ENCODE results near the gene RTEL1. TPM values are rescaled to one million over a fixed set of nuclear protein-coding genes. Genes with fewer than 3 reads are reported as not detected.

RTEL1 gene
- total RNA-seq, 1 donor from 2014 or later, result 46.9 TPM

DNA sequence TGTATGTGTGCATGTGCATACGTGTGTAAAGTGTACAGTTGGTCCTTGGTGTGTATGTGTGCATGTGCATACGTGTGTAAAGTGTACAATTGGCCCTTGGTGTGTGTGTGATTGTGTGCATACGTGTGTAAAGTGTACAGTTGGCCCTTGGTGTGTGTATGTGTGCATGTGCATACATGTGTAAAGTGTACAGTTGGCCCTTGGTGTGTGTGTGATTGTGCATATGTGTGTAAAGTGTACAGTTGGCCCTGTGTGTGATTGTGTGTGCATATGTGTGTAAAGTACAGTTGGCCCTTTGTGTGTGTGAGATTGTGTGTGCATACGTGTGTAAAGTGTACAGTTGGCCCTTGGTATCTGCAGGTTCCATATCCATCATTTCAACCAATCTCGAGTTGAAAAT, 73.3 kb downstream of the RTEL1 start:
- no peak for DNase-seq (ENCODE audit: low spot score)
- H3K9me3 Mint-ChIP-seq, result peaks cover 4% of the 10 kb centered on the region
- H3K36me3 Mint-ChIP-seq (ENCODE audit: low read depth), result peaks cover 49% of the 10 kb centered on the region
- peaks cover 45% of the 10 kb centered on the region for H3K4me1 Mint-ChIP-seq (ENCODE audit: low read depth)
- no peak overlapping the region for H3K4me3 Mint-ChIP-seq (ENCODE audit: low read depth)
- H3K27ac Mint-ChIP-seq, result no peak overlapping the region
- no peaks in the 10 kb centered on the region for H3K27me3 Mint-ChIP-seq (ENCODE audit: low read depth)
- intact Hi-C loops (cut with micrococcal nuclease), result loop anchor here (5.0 to 10.0 kb wide), 2 partner anchors 94 to 133 kb away; partner anchors contain the start of genes ABHD16B and TPD52L2

DNA sequence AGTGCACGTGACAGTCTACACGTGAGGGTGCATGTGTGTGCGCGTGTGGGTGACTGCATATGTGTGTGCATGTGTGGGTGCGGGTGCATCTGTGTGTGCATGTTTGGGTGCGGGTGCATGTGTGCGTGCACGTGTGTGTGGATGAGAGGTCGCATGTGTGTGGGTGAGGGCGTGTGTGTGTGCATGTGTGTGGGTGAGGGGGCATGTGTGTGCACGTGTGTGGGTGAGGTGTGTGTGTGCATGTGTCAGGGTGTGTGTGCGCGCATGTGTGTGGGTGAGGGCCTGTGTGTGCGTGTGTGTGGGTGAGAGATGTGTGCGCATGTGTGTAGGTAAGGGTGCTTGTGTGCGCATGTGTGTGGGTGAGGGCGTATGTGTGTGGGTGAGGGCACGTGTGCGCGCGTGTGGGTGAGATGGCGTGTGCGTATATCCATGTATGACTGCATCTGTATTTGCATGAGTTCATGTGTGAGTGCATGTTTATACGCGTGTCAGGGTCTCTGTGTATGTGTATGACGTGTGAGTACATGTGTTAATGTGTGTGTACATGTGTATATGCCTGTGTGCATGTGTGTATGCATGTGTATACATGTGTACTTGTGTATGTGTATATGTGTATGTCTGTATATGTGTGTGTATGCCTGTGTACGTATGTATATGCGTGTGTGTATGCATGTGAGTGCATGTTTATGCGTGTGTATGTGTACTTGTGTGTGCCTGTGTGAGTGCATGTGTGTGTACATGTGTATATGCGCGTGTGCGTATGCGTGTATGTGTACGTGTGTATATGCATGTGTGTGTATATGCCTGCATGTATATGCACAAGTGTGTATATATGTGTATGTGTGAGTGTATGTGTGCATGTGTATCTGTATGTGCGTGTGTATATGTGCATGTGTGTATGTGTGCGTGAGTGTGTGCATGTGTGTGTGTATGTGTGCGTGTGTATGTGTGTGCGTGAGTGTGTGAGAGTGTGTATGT, 74.3 kb downstream of the RTEL1 start:
- intact Hi-C loops (cut with micrococcal nuclease), result loop anchor here (5.0 to 10.0 kb wide), 2 partner anchors 95 to 132 kb away; partner anchors contain the start of genes ABHD16B and TPD52L2
- H3K4me1 Mint-ChIP-seq (ENCODE audit: low read depth), result peaks cover 41% of the 10 kb centered on the region
- H3K27ac Mint-ChIP-seq, result no peak overlapping the region
- DNase-seq (ENCODE audit: low spot score), result no peak
- H3K36me3 Mint-ChIP-seq (ENCODE audit: low read depth), result peaks cover 44% of the 10 kb centered on the region
- H3K27me3 Mint-ChIP-seq (ENCODE audit: low read depth), result no peaks in the 10 kb centered on the region
- H3K9me3 Mint-ChIP-seq, result no peaks in the 10 kb centered on the region
- H3K4me3 Mint-ChIP-seq (ENCODE audit: low read depth), result no peak overlapping the region

DNA sequence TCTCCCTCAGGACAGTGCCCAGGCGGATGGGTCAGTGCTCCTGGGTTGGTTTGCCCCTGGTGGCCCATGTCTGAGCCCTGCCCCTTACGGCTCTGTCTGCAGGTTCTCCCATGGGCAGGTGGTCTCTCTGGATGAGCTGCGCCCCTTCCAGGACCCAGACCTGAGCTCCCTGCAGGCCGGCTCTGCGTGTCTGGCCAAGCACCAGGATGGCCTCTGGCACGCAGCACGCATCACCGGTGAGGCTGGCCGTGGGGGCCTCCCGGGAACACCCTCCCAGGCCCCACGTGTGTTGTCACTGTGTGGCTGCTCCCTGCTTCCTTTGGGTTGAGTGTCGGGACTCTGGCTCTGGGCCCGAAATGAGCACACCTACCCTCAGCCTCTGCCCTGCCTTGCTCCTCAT, 75.0 kb downstream of the RTEL1 start:
- Mint-ChIP-seq H3K4me1 (ENCODE audit: low read depth) (peaks cover 37% of the 10 kb centered on the region), H3K36me3 (ENCODE audit: low read depth) (peaks cover 39% of the 10 kb centered on the region), H3K9me3 (no peaks in the 10 kb centered on the region), H3K27me3 (ENCODE audit: low read depth) (no peaks in the 10 kb centered on the region), H3K27ac (no peak overlapping the region), H3K4me3 (ENCODE audit: low read depth) (no peak overlapping the region)
- intact Hi-C loops (cut with micrococcal nuclease), result loop anchor here (5.0 to 10.0 kb wide), 2 partner anchors 96 to 132 kb away; partner anchors contain the start of genes ABHD16B and TPD52L2
- no peak for DNase-seq (ENCODE audit: low spot score)

DNA sequence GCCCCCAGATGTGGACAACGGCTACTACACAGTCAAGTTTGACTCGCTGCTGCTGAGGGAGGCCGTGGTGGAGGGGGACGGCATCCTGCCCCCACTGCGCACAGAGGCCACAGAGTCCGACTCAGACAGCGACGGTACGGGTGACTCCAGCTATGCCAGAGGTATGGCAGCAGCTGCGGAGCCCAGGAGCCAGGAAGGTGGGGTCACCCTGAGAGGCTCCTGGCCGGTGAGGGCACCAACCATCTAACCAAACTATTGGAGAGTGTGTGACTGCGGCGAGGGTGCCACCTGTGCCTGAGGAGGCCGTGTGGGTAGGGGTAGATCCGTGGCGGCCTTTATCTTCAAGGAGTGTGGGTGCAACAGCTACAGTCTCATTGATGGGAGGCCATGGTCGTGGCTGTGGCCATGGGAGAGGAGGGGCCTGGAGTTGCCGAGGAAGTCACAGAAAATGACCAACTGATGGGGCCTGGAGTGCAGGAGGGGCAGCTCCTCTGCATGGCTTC, 75.5 kb downstream of the RTEL1 start:
- Mint-ChIP-seq H3K4me1 (ENCODE audit: low read depth) (peaks cover 33% of the 10 kb centered on the region), H3K36me3 (ENCODE audit: low read depth) (peaks cover 34% of the 10 kb centered on the region), H3K9me3 (no peaks in the 10 kb centered on the region), H3K4me3 (ENCODE audit: low read depth) (no peak overlapping the region), H3K27ac (peak overlapping the region; percentile 17), H3K27me3 (ENCODE audit: low read depth) (no peaks in the 10 kb centered on the region)
- intact Hi-C loops (cut with micrococcal nuclease), result loop anchor here (5.0 to 10.0 kb wide), 2 partner anchors 96 to 131 kb away; partner anchors contain the start of genes ABHD16B and TPD52L2
- DNase-seq (ENCODE audit: low spot score), result no peak

DNA sequence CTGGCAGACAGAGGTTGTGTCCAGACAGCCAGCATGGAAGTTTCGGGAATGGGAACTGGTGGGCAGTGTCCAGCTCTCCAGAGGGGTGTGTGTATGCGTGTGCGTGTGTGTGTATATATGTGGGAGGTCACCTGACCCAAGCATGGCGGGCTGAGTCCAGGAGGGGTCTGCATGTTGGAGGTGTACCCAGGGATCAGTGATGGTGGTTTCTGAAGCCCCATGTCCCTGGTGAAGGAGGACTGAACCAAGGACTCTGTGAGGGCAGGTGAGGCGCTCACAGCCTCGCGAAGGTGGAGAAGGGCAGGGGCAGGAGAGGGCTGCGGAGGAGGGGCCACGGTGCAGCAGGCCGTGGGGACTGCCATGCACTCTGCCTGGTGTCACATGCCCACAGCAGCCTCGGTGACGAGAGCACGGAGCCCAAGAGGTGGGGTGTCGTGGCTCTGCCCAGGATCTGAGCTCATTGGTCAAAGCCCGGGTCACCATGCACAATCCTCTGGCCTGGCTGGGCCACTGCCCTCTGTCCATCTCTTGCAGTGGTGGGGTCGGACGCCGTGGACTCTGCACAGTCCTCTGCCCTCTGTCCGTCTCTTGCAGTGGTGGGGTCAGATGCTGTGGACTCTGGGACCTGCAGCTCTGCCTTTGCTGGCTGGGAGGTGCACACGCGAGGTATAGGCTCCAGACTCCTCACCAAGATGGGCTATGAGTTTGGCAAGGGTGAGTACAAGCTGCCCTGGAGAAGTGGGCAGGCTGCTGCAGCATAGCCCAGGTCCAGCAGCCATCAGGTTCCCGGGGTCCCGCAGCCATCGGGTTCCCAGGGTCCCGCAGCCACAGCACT, 76.2 kb downstream of the RTEL1 start:
- no peak overlapping the region for H3K4me3 Mint-ChIP-seq (ENCODE audit: low read depth)
- H3K27ac Mint-ChIP-seq, result peak overlapping the region; percentile 17
- intact Hi-C loops (cut with micrococcal nuclease), result loop anchor here (5.0 to 10.0 kb wide), 2 partner anchors 97 to 130 kb away; partner anchors contain the start of genes ABHD16B and TPD52L2
- H3K36me3 Mint-ChIP-seq (ENCODE audit: low read depth), result peaks cover 30% of the 10 kb centered on the region
- no peaks in the 10 kb centered on the region for H3K27me3 Mint-ChIP-seq (ENCODE audit: low read depth)
- H3K9me3 Mint-ChIP-seq, result no peaks in the 10 kb centered on the region
- DNase-seq (ENCODE audit: low spot score), result no peak
- H3K4me1 Mint-ChIP-seq (ENCODE audit: low read depth), result peaks cover 28% of the 10 kb centered on the region

DNA sequence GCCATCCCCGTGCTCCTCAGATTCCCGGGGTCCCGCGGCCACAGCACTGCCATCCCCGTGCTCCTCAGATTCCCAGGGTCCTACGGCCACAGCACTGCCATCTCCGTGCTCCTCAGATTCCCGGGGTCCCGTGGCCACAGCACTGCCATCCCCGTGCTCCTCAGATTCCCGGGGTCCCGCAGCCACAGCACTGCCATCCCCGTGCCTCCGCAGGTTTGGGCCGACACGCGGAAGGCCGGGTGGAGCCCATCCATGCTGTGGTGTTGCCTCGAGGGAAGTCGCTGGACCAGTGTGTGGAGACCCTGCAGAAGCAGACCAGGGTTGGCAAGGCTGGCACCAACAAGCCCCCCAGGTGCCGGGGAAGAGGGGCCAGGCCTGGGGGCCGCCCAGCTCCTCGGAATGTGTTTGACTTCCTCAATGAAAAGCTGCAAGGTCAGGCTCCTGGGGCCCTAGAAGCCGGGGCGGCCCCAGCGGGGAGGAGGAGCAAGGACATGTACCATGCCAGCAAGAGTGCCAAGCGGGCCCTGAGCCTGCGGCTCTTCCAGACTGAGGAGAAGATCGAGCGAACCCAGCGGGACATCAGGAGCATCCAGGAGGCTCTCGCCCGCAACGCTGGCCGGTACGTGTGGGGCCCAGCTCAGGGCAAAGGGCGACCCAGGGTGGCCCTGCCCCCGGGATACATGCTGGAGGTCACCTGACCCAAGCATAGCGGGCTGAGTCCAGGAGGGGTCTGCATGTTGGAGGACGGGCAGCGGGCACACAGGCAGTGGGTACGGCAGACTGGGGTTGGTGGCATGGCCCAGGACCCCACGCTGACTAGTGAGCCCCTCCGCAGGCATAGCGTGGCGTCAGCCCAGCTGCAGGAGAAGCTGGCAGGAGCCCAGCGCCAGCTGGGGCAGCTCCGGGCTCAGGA, 77.1 kb downstream of the RTEL1 start:
- H3K9me3 Mint-ChIP-seq, result no peaks in the 10 kb centered on the region
- intact Hi-C loops (cut with micrococcal nuclease), result loop anchor here (5.0 to 10.0 kb wide), 2 partner anchors 98 to 130 kb away; partner anchors contain the start of genes ABHD16B and TPD52L2
- H3K27ac Mint-ChIP-seq, result no peak overlapping the region
- no peak for DNase-seq (ENCODE audit: low spot score)
- no peaks in the 10 kb centered on the region for H3K27me3 Mint-ChIP-seq (ENCODE audit: low read depth)
- H3K4me3 Mint-ChIP-seq (ENCODE audit: low read depth), result no peak overlapping the region
- peaks cover 20% of the 10 kb centered on the region for H3K4me1 Mint-ChIP-seq (ENCODE audit: low read depth)
- H3K36me3 Mint-ChIP-seq (ENCODE audit: low read depth), result peaks cover 26% of the 10 kb centered on the region

DNA sequence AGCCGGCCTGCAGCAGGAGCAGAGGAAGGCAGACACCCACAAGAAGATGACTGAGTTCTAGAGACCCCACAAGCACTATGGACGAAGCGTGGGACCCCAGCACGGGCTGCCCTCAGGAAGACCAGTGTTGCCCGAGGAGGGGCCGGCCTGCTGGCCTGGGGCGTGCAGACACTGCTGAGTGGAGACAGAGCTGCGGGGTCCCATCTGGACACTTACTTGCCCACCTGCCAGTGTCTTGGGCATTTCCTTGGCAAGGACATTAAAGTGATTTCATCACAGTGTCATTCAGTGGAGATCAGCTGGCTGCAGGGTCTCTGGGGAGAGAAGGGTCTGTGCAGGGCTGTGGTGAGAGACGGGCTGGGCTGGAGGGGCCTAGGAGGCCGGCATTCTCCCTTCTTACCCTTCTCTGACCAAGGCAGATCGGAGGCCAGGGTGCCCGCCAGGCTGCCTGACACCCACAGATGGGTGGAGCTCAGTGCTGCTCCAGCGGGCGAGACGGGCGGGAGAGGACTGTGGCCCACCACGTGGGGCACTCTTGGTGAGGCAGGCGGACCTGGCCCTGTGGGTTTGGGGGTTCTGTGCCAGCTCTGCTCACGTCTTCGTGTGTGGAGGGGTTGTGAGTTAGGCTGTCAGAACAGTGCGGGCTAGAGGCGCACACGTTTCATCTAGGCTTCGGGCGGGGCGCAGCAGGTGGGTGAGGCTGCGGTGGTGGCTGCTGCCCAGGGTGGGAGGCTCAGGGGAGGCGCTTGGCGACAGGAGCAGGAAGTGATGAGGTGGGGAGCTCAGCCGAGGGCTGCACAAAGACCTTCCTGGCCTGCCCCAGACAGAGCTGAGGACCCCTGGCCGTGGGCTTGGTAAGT, 78.0 kb downstream of the RTEL1 start, which contains the start of gene LIME1:
TSS of gene LIME1 (plus strand) at position 806 of the 860 bp plus-strand sequence. CDS start 886 bp downstream, outside the sequence.
- Mint-ChIP-seq H3K36me3 (ENCODE audit: low read depth) (peaks cover 26% of the 10 kb centered on the region), H3K27me3 (ENCODE audit: low read depth) (no peaks in the 10 kb centered on the region), H3K4me3 (ENCODE audit: low read depth) (peak within 1 kb of the TSS; percentile 73), H3K27ac (peak within 1 kb of the TSS; percentile 35), H3K4me1 (ENCODE audit: low read depth) (peaks cover 17% of the 10 kb centered on the region), H3K9me3 (no peaks in the 10 kb centered on the region)
- DNase-seq (ENCODE audit: low spot score), result peak; percentile 77
- intact Hi-C loops (cut with micrococcal nuclease), result loop anchor here (10.0 kb wide), 1 partner anchor 129 kb away; the partner anchor contains the start of genes ABHD16B and TPD52L2

DNA sequence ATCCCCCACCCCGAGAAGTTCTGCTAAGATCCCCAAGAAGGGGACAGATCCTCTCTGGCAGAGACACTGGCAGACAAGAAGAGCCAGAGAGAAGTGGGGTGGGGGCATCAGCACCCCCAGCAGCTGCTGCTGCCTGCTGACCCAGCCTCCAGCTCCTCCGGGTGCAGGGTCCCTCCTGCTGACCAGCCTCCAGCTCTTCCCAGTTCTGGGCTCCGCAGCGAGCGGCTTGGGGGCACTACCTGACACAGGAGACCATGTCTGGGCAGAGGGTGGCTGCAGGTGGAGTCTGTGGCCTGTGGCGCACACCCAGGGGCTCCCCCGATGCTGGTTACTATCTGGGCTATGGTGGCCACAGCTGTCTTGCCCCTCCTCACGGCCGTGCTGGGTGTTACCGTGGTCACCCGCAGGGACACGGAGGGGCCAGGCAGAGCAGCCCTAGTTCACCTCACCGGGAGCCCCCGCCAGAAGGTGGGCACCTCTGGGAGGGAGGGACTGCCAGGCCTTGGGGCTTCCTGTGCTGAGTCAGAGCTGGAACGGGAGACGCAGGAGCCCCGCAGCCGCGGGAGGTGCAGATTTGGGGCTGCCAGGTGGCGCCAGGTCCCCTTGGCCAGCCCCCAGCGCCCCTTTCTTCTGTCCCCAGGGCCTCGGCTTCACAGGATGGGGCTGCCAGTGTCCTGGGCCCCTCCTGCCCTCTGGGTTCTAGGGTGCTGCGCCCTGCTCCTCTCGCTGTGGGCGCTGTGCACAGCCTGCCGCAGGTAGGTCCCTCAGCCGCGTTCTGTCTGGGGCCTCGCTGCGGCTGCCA, 79.0 kb downstream of the RTEL1 start:
- Mint-ChIP-seq H3K4me3 (ENCODE audit: low read depth) (peak overlapping the region; percentile 73), H3K36me3 (ENCODE audit: low read depth) (peaks cover 26% of the 10 kb centered on the region), H3K27ac (peak overlapping the region; percentile 33), H3K9me3 (no peaks in the 10 kb centered on the region), H3K4me1 (ENCODE audit: low read depth) (peaks cover 17% of the 10 kb centered on the region), H3K27me3 (ENCODE audit: low read depth) (no peaks in the 10 kb centered on the region)
- peak; percentile 53 for DNase-seq (ENCODE audit: low spot score)
- intact Hi-C loops (cut with micrococcal nuclease), result loop anchor here (10.0 kb wide), 1 partner anchor 128 kb away; the partner anchor contains the start of genes ABHD16B and TPD52L2

DNA sequence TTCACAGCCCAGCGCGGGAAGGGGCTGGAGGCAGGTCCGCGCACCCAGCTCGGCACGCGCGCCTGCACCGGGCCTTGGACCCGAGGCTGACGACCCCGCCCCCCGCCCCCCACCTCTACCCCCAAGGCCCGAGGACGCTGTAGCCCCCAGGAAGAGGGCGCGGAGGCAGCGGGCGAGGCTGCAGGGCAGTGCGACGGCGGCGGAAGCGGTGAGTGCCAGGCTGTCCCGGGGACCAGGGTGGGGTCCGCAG, 79.5 kb downstream of the RTEL1 start:
- no peak overlapping the region for H3K27ac Mint-ChIP-seq
- DNase-seq (ENCODE audit: low spot score), result no peak
- peak overlapping the region; percentile 73 for H3K4me3 Mint-ChIP-seq (ENCODE audit: low read depth)
- no peaks in the 10 kb centered on the region for H3K9me3 Mint-ChIP-seq
- intact Hi-C loops (cut with micrococcal nuclease), result loop anchor here (10.0 kb wide), 1 partner anchor 127 kb away; the partner anchor contains the start of genes ABHD16B and TPD52L2
- peaks cover 26% of the 10 kb centered on the region for H3K36me3 Mint-ChIP-seq (ENCODE audit: low read depth)
- no peaks in the 10 kb centered on the region for H3K27me3 Mint-ChIP-seq (ENCODE audit: low read depth)
- peaks cover 17% of the 10 kb centered on the region for H3K4me1 Mint-ChIP-seq (ENCODE audit: low read depth)

DNA sequence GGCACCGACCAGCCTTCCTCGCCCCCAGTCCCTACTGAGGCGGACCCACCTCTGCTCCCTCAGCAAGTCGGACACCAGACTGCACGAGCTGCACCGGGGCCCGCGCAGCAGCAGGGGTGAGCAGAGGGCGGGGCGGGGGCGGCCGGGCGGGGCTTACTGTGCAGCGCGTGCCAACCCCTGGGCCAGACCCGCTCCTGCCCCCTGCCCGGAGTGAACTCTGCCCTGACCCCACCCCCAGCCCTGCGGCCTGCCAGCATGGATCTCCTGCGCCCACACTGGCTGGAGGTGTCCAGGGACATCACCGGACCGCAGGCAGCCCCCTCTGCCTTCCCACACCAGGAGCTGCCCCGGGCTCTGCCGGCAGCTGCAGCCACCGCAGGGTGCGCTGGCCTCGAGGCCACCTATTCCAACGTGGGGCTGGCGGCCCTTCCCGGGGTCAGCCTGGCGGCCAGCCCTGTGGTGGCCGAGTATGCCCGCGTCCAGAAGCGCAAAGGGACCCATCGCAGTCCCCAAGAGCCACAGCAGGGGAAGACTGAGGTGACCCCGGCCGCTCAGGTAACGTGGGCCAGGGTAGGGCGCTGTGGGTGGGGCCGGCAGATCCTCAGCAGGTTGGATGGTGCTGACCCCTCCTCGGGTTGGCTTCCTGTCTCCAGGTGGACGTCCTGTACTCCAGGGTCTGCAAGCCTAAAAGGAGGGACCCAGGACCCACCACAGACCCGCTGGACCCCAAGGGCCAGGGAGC, 80.0 kb downstream of the RTEL1 start:
- no peak for DNase-seq (ENCODE audit: low spot score)
- Mint-ChIP-seq H3K4me1 (ENCODE audit: low read depth) (peaks cover 17% of the 10 kb centered on the region), H3K4me3 (ENCODE audit: low read depth) (peak overlapping the region; percentile 13), H3K9me3 (no peaks in the 10 kb centered on the region), H3K36me3 (ENCODE audit: low read depth) (peaks cover 26% of the 10 kb centered on the region), H3K27me3 (ENCODE audit: low read depth) (no peaks in the 10 kb centered on the region), H3K27ac (no peak overlapping the region)
- intact Hi-C loops (cut with micrococcal nuclease), result loop anchor here (10.0 kb wide), 1 partner anchor 127 kb away; the partner anchor contains the start of genes ABHD16B and TPD52L2

Measured in activated T-helper 2 cell treated with anti-CD3 and anti-CD28 coated beads, Interferon-gamma antibody, Interleukin-2, Interleukin-4, amounts not matched to agents 10 μg/mL and 5 μg/mL and 100 μg/mL, durations not matched to agents 14 hours and 24 hours and 36 hours (primary cell).